ENCODE measurements around the gene ABCC2.

Gene ABCC2

GRCh38 chr10:99805190-99805589 is 22.8 kb downstream of the ABCC2 start:
- no peak for DNase-seq (ENCODE audit: low spot score)
- no peak for TF ChIP-seq CTCF (IDR thresholded peaks at IDR 0.05; ENCODE audit: extremely low read depth, insufficient read depth, missing control alignments)
- in situ Hi-C loops (cut with MboI; ENCODE audit: low pct_unique_long_range_greater_than_20kb, low sequenced_read_pairs, unreplicated experiment), result no loop called here

- in situ Hi-C loops (cut with MboI; ENCODE audit: low pct_unique_long_range_greater_than_20kb, low sequenced_read_pairs, unreplicated experiment), result no loop called here
- DNase-seq (ENCODE audit: low spot score), result no peak
- no peak for TF ChIP-seq CTCF (IDR thresholded peaks at IDR 0.05; ENCODE audit: extremely low read depth, insufficient read depth, missing control alignments)
These were observed 23.7 kb downstream of the ABCC2 start for GRCh38 chr10:99806091-99806490.

- DNase-seq (ENCODE audit: low spot score), result no peak
These were observed 25.3 kb downstream of the ABCC2 start for GRCh38 chr10:99807786-99808185.

DNA sequence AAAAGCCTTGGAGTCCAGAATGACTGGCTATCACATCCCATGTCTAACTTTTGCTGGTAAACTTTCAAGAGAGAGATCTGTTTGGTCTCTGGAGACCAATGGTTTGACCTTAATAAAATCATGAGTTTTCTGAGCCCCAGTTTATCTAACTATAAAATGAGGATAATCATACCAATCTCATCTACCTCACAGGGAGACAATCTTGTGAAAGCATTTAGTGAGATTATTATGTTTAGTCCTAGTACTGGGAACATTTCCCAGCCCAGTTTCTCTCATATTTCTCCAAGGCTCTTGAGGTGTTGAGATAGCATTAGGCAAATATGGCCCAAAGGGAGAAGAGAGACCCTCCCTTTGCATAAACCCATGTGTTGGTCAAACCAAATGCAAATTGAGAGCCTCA is 25.8 kb downstream of the ABCC2 start:
- no peak for TF ChIP-seq CTCF (IDR thresholded peaks at IDR 0.05; ENCODE audit: extremely low read depth, insufficient read depth, missing control alignments)
- in situ Hi-C loops (cut with MboI; ENCODE audit: low pct_unique_long_range_greater_than_20kb, low sequenced_read_pairs, unreplicated experiment), result no loop called here
- no peak for DNase-seq (ENCODE audit: low spot score)

More at GRCh38 chr10:99807786-99808185, 25.3 kb downstream of the ABCC2 start:
- TF ChIP-seq CTCF (IDR thresholded peaks at IDR 0.05; ENCODE audit: extremely low read depth, insufficient read depth, missing control alignments), result no peak
- in situ Hi-C loops (cut with MboI; ENCODE audit: low pct_unique_long_range_greater_than_20kb, low sequenced_read_pairs, unreplicated experiment), result no loop called here

DNA sequence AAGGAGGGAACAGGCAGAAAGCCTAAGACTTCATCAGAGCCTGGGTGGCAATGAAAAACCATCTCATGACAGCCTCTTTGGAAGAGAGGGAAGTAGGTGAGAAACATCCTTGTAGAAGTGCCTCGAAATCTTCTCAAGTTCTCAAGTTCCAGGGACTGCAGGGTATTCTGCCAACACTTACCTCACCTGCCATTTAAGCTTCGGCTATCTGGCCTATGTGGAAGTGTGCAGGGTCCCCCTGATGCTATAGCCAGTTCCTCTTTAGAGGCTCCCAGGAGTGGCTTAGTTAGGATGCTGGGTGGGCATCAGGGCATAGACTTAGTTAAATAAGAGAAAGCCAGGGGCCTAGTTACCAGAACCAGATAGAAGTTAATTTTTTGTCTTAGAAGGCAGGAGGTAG is 27.0 kb downstream of the ABCC2 start:
- no peak for DNase-seq (ENCODE audit: low spot score)
- no peak for TF ChIP-seq CTCF (IDR thresholded peaks at IDR 0.05; ENCODE audit: extremely low read depth, insufficient read depth, missing control alignments)
- in situ Hi-C loops (cut with MboI; ENCODE audit: low pct_unique_long_range_greater_than_20kb, low sequenced_read_pairs, unreplicated experiment), result no loop called here

GRCh38 chr10:99809931-99810615 is 27.6 kb downstream of the ABCC2 start:
- no peak for DNase-seq (ENCODE audit: low spot score)
- in situ Hi-C loops (cut with MboI; ENCODE audit: low pct_unique_long_range_greater_than_20kb, low sequenced_read_pairs, unreplicated experiment), result no loop called here
- no peak for TF ChIP-seq CTCF (IDR thresholded peaks at IDR 0.05; ENCODE audit: extremely low read depth, insufficient read depth, missing control alignments)

Measured in GM13977 (cell line).